Neural progenitor cell (in vitro differentiated cells): ENCODE data around the gene PLCL1. TPM values are rescaled to one million over a fixed set of nuclear protein-coding genes. Genes with fewer than 3 reads are reported as not detected.

Experiments used
- DNase-seq: peaks from one replicate; pipeline ENCODE4 v3.0.0-alpha.2; 2016; ENCODE audit warnings: low spot score
- H2AFZ ChIP-seq: fragments of 200-600 bp; sonication (generic); replicated peaks from 2 replicates; pipeline ENCODE4 v1.6.1; 2016; ENCODE audit warnings: antibody characterized with exemption
- H3F3A ChIP-seq: fragments of 200-600 bp; sonication (generic); 2 replicates; pipeline ENCODE4 v1.6.1; 2016; ENCODE audit warnings: antibody characterized with exemption, low read depth
- H3K27ac ChIP-seq: fragments of 200-600 bp; sonication (generic); 2 replicates; pipeline ENCODE4 v1.5.1; 2016; ENCODE audit warnings: mild to moderate bottlenecking
- H3K27me3 ChIP-seq: fragments of 200-600 bp; sonication (generic); 2 replicates; pipeline ENCODE4 v1.6.1; 2016; ENCODE audit warnings: mild to moderate bottlenecking, moderate library complexity
- H3K36me3 ChIP-seq: fragments of 200-600 bp; sonication (generic); 2 replicates; pipeline ENCODE4 v1.5.1; 2016
- H3K4me1 ChIP-seq: fragments of 200-600 bp; sonication (generic); 2 replicates; pipeline ENCODE4 v1.6.1; 2016; ENCODE audit warnings: mixed run types
- H3K4me2 ChIP-seq: fragments of 200-600 bp; sonication (generic); 2 replicates; pipeline ENCODE4 v1.6.1; 2016
- H3K4me3 ChIP-seq: fragments of 200-600 bp; sonication (generic); 2 replicates; pipeline ENCODE4 v1.5.1; 2016
- H3K79me2 ChIP-seq: fragments of 200-600 bp; sonication (generic); 2 replicates; pipeline ENCODE4 v1.6.1; 2016; ENCODE audit warnings: low read depth
- H3K9ac ChIP-seq: fragments of 200-600 bp; sonication (generic); 2 replicates; pipeline ENCODE4 v1.6.1; 2016
- H3K9me3 ChIP-seq: fragments of 200-600 bp; sonication (generic); 2 replicates; pipeline ENCODE4 v1.5.1; 2016; ENCODE audit warnings: low read depth
- H4K20me1 ChIP-seq: fragments of 200-600 bp; sonication (generic); 2 replicates; pipeline ENCODE4 v1.6.1; 2016; ENCODE audit warnings: low read depth
- H3K27ac Mint-ChIP-seq: 3 replicates; pipeline ENCODE4 v1.8.0; 2021; ENCODE audit warnings: mixed read lengths
- H3K27me3 Mint-ChIP-seq: 2 replicates; pipeline ENCODE4 v1.8.0; 2022; ENCODE audit warnings: low read depth, mild to moderate bottlenecking, inconsistent platforms, moderate library complexity, mixed read lengths; ENCODE audit not compliant: insufficient read depth
- H3K36me3 Mint-ChIP-seq: 3 replicates; pipeline ENCODE4 v1.8.0; 2021; ENCODE audit warnings: mixed read lengths
- H3K4me1 Mint-ChIP-seq: 3 replicates; pipeline ENCODE4 v1.8.0; 2021; ENCODE audit warnings: mixed read lengths
- H3K4me3 Mint-ChIP-seq: 3 replicates; pipeline ENCODE4 v1.8.0; 2021; ENCODE audit warnings: mild to moderate bottlenecking, moderate library complexity, mixed read lengths
- H3K9me3 Mint-ChIP-seq: 3 replicates; pipeline ENCODE4 v1.8.0; 2020; ENCODE audit warnings: mixed read lengths
- EZH2 ChIP-seq: fragments of 200-600 bp; sonication (generic); IDR thresholded peaks from 2 replicates; pipeline ENCODE4 v1.6.1; 2017; ENCODE audit warnings: antibody characterized with exemption, mild to moderate bottlenecking, moderate library complexity
- EZH2phosphoT487 ChIP-seq: fragments of 200-600 bp; sonication (generic); IDR thresholded peaks from 2 replicates; pipeline ENCODE4 v1.6.1; 2017; ENCODE audit warnings: antibody characterized with exemption
- total RNA-seq: library from RNA; depleted of rRNA; stranded (reverse); fragments of >200 nt; gene quantifications from 2 replicates; pipeline ENCODE4 v1.2.3, GENCODE V29; 2015; ENCODE audit warnings: low replicate concordance
- TF ChIP-seq, protein P1 (sequence below): fragments of 200-600 bp; sonication (generic); IDR thresholded peaks from 2 replicates; pipeline ENCODE4 v1.5.1; 2017; ENCODE audit warnings: antibody characterized with exemption, mild to moderate bottlenecking

The PLCL1 gene
- total RNA-seq, 1 donor from 2014 or later = 0.41 TPM

DNA sequence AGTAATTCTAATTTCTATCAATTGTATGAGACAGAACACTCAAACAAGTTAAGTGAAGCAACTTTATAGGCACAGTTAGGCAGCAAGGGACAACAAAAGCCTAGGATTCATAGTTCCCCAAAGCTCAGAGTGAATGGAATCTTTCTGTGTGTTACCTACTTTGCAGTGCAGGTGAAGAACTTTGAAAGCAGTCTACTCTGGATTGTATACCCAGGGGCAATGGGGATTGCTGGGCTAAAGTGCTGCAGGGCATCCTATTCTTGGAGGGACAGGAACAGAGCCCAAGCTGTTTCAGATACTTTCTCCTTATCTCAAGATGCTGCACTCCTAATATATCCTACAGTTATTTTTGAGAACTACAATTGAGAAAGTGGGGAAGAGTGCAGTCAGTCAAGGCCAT, 207.6 kb downstream of the PLCL1 start:
- TF ChIP-seq, protein P1, sequence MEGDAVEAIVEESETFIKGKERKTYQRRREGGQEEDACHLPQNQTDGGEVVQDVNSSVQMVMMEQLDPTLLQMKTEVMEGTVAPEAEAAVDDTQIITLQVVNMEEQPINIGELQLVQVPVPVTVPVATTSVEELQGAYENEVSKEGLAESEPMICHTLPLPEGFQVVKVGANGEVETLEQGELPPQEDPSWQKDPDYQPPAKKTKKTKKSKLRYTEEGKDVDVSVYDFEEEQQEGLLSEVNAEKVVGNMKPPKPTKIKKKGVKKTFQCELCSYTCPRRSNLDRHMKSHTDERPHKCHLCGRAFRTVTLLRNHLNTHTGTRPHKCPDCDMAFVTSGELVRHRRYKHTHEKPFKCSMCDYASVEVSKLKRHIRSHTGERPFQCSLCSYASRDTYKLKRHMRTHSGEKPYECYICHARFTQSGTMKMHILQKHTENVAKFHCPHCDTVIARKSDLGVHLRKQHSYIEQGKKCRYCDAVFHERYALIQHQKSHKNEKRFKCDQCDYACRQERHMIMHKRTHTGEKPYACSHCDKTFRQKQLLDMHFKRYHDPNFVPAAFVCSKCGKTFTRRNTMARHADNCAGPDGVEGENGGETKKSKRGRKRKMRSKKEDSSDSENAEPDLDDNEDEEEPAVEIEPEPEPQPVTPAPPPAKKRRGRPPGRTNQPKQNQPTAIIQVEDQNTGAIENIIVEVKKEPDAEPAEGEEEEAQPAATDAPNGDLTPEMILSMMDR = no peak
- TF ChIP-seq EZH2phosphoT487 (no peak), EZH2 (no peak)
- H3K9me3 ChIP-seq = no peaks in the 10 kb centered on the region
- Mint-ChIP-seq H3K27me3 (peaks cover 2% of the 10 kb centered on the region), H3K4me3 (no peak overlapping the region), H3K4me1 (no peaks in the 10 kb centered on the region), H3K27ac (no peak overlapping the region), H3K9me3 (no peaks in the 10 kb centered on the region), H3K36me3 (no peaks in the 10 kb centered on the region)
- H3K4me3 ChIP-seq = no peak overlapping the region
- no peak overlapping the region for H2AFZ ChIP-seq
- H3F3A ChIP-seq = no peaks in the 10 kb centered on the region
- no peaks in the 10 kb centered on the region for H3K79me2 ChIP-seq
- H3K36me3 ChIP-seq = no peaks in the 10 kb centered on the region
- no peaks in the 10 kb centered on the region for H4K20me1 ChIP-seq
- H3K4me2 ChIP-seq = no peak overlapping the region
- H3K9ac ChIP-seq = no peak overlapping the region
- H3K27ac ChIP-seq = no peak overlapping the region
- no peaks in the 10 kb centered on the region for H3K4me1 ChIP-seq
- DNase-seq = no peak
- H3K27me3 ChIP-seq = no peaks in the 10 kb centered on the region

DNA sequence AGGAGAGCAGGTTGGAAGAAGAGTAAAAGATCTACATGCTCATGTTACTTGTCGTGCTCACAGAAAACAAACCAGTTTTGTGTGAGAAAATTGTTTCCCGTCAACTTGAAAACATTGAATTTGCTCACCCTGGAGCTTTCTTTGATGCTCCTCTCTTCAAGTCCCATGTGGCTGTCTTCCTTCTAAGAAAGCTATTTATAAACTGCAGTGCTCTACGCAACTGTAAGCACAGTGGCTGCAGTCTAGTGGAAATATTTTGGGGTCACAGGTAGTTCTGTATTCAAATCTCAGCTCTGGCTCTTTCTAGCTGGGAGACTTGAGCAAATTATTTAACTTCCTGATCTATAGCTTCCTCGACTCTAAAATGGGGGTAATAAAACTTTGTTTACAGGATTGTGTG, 211.8 kb downstream of the PLCL1 start:
- no peaks in the 10 kb centered on the region for H3K4me1 Mint-ChIP-seq
- Histone ChIP-seq H3K36me3 (no peaks in the 10 kb centered on the region), H3K27me3 (no peaks in the 10 kb centered on the region), H3K9ac (no peak overlapping the region), H3K27ac (no peak overlapping the region), H3K4me3 (no peak overlapping the region), H3K79me2 (no peaks in the 10 kb centered on the region), H3K4me1 (no peaks in the 10 kb centered on the region), H4K20me1 (no peaks in the 10 kb centered on the region), H2AFZ (no peak overlapping the region), H3K4me2 (no peak overlapping the region), H3K9me3 (no peaks in the 10 kb centered on the region), H3F3A (no peaks in the 10 kb centered on the region)
- H3K27me3 Mint-ChIP-seq = peaks cover 2% of the 10 kb centered on the region
- no peak for DNase-seq
- TF ChIP-seq EZH2 (no peak), EZH2phosphoT487 (no peak)
- TF ChIP-seq, protein P1 = no peak
- H3K36me3 Mint-ChIP-seq = no peaks in the 10 kb centered on the region
- no peak overlapping the region for H3K4me3 Mint-ChIP-seq
- no peaks in the 10 kb centered on the region for H3K9me3 Mint-ChIP-seq
- no peak overlapping the region for H3K27ac Mint-ChIP-seq

DNA sequence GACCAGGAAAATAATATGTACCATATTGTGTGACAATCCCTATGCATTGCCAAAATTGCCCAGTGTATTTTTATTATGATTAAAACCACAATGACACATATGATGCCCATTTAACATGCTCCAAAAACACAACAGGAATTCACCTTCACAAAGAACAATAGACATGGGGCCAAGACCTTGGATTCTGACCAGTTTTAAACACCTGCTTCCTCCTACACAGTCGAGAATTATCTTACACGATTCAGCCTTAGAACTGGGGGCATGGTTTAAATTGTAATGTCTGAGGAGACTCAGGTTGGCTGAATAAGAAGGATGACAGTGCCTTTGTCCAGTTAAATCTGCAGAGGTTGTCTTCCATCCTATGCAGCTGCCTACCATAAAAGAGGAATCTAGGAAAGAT, 212.7 kb downstream of the PLCL1 start:
- Mint-ChIP-seq H3K4me1 (no peaks in the 10 kb centered on the region), H3K4me3 (no peak overlapping the region), H3K36me3 (no peaks in the 10 kb centered on the region), H3K9me3 (no peaks in the 10 kb centered on the region), H3K27ac (no peak overlapping the region), H3K27me3 (peaks cover 2% of the 10 kb centered on the region)
- no peaks in the 10 kb centered on the region for H3K4me1 ChIP-seq
- H3F3A ChIP-seq = no peaks in the 10 kb centered on the region
- H3K27ac ChIP-seq = no peak overlapping the region
- H3K4me3 ChIP-seq = no peak overlapping the region
- no peak for DNase-seq
- no peak overlapping the region for H3K4me2 ChIP-seq
- no peaks in the 10 kb centered on the region for H3K27me3 ChIP-seq
- H2AFZ ChIP-seq = no peak overlapping the region
- no peak for TF ChIP-seq EZH2
- TF ChIP-seq EZH2phosphoT487 = no peak
- TF ChIP-seq, protein P1 = no peak
- H3K9me3 ChIP-seq = no peaks in the 10 kb centered on the region
- H3K79me2 ChIP-seq = no peaks in the 10 kb centered on the region
- H3K36me3 ChIP-seq = no peaks in the 10 kb centered on the region
- no peaks in the 10 kb centered on the region for H4K20me1 ChIP-seq
- no peak overlapping the region for H3K9ac ChIP-seq
